GM18873 (cell line): Measurements from ENCODE around the gene GPD1.
"Not testable (repeated sequence)": the region's sequence is repeated elsewhere in the genome, so short reads cannot be mapped to it uniquely, and the experiment has no call there.

Experiments
- ATAC-seq: cut with Tn5 transposase; IDR thresholded peaks from one replicate; pipeline ENCODE4 v1.9.1; 2021; ENCODE audit warnings: mild to moderate bottlenecking, moderate library complexity, moderate number of reproducible peaks; ENCODE audit not compliant: unreplicated experiment, low FRiP score

Gene GPD1

DNA sequence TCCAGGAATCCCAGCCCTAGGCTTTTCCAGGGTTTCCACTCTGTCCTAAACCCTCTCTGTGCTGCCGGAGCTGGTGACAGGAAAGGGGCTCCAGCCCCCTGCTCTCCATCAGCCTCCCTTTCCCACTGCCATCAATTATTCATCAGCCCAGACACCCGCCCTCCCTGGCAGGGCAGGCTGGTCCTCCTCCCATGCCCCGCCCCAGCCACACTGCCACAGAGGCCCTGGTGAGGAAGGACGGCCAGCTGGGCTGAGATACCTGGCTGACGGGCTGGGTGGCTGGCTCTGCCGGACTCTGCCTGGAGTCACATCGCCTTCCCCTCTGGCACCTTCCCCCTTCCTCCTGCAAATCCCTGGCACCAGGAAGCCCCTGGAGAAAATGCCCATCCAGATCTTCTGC, 30.6 kb upstream of the GPD1 start:
- no peak for ATAC-seq

DNA sequence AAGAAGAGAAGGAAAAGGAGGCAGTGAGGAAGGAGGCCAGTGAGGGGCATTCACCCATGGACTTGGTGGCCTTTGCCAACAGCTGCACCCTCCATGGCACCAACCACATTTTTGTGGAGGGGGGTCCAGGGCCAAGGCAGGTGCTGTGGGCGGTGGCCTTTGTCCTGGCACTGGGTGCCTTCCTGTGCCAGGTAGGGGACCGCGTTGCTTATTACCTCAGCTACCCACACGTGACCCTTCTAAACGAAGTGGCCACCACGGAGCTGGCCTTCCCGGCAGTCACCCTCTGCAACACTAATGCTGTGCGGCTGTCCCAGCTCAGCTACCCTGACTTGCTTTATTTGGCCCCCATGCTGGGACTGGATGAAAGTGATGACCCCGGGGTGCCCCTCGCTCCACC, 30.1 kb upstream of the GPD1 start:
- ATAC-seq = no peak

DNA sequence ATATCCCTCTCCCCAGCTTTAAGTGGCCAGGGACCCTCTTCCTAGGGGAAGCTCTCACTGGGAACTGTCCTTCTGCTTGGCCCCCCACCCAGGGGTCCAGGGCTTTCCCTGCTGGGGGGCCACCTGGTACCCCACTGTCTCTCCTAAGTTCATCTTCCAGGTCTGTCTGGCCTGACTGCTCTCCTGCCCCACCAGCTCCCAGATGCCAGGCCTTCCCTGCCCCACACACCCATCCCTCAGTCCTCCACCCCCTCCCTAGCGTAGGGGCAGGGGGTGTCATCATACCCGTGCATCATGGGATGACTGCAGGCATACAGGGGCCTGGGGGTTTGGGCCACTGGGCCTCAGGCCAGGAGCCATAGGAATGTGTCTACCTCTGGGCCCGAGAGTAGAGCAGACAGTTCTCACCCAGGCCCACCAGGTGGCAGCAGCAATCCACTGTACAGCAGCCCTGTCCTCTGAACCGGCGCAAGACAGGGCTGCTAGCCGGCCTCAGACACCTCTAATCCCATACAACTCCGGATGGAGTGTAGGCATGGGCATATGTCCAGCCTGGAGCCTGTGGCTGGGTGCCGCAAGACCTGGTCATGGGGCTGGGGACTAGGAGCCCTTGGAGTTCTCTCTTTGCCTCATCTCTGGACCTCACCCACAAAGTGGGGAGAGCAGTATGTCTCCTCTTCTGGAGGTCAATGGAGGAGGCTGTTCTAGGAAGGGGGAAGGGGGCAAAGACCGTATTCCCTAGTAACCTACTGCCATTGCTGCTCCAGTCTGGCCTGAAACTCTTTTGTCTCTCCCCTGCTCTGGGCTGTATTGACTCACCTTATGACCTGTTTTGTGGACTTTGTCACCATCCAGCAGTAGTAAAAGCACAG, 28.6 kb upstream of the GPD1 start:
- peak; percentile 54 for ATAC-seq

DNA sequence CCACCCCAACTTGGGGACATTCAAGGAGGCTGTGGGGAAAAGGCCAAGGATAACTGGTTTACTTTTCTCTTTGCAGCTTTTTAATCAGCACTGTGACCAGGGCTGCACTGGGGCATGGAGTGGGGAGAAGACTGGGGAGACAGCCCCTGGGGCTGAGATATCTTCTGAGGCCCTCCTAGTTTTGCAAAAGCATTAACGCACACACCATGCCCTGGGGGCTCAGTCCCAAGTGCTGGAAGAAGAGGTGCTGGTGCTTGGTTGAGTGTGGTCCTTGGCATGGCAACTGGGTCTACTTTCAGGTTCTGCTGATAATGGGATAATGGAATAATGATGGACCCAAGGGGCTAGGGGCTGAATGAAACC, 28.0 kb upstream of the GPD1 start:
- no peak for ATAC-seq

DNA sequence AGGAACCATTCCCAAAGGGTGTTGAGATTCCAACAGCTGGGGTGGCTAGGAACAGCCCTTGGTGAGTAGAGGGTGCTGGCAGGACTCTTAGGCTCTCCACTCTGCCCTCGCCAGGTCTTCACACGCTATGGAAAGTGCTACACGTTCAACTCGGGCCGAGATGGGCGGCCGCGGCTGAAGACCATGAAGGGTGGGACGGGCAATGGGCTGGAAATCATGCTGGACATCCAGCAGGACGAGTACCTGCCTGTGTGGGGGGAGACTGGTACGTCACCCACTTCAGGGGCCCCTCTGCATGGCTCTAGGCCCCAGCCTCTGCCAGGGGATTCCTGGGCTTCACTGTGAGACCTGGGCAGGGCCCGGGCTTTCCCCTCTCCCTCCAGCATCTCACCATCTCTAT, 26.7 kb upstream of the GPD1 start:
- no peak for ATAC-seq

DNA sequence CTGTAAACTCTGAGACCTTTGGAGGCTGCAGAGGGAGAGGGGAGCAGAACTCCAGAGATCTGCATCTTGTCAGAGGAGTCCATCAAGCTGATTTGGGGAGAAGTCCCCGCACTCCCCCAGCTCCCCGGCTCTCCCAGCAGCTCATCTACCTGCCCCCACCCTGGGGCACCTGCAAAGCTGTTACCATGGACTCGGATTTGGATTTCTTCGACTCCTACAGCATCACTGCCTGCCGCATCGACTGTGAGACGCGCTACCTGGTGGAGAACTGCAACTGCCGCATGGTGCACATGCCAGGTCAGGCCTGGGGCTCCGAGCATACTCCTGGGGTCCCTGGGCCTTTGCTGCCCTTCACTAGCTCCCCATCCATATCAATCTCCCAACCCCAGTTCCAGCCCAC, 25.5 kb upstream of the GPD1 start:
- ATAC-seq = no peak

DNA sequence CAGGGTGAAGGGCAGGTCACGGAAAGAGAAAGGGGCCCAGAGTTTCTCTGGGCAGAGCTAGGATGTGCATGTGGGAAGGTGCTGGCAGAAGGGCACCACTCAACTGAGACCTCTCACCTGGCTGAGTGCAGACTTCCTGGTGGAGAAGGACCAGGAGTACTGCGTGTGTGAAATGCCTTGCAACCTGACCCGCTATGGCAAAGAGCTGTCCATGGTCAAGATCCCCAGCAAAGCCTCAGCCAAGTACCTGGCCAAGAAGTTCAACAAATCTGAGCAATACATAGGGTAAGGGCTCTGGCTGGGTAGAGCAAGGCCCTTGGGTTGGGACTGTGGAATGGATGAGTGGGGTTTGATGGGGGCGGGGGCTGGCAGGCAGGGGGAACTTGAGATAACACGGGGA, 24.0 kb upstream of the GPD1 start:
- ATAC-seq = no peak

DNA sequence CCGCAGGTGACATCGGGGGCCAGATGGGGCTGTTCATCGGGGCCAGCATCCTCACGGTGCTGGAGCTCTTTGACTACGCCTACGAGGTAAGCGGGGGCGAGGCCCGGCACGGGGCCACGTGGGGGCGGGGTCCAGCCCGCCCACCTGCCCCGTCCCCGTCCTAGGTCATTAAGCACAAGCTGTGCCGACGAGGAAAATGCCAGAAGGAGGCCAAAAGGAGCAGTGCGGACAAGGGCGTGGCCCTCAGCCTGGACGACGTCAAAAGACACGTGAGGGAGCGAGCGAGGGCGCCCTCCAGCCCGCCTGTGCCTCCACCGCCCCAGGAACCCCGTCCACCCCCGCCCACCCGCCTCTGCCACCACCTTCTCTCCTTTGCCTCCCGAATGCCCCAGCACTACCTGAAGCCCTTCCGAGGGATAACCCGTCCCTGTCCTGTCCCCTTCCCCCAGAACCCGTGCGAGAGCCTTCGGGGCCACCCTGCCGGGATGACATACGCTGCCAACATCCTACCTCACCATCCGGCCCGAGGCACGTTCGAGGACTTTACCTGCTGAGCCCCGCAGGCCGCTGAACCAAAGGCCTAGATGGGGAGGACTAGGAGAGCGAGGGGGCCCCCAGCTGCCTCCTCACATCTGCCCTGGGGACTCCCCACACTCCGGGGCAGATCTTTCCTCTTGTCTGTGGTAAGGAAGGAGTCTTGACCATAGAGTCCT, 22.6 kb upstream of the GPD1 start:
- no peak for ATAC-seq

DNA sequence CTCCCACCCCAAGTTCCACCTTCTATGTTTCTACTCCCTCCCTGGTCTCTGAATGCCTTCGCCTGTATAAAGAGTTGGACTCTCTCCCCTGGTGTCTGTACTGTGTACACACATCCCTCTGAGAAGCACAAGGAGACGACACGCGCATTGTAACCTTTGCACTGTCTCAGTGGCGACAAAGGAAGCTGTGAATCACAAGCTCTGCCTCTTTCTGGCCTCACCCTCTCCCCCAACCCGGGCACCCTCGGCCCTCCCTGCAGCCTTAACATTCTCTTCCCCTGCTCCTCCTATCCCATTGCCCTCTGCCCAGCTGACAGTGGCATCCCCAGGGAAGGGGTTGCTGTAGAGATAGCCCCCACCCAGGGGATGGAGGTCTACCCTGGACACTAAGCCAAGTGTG, 21.2 kb upstream of the GPD1 start:
- ATAC-seq = no peak

DNA sequence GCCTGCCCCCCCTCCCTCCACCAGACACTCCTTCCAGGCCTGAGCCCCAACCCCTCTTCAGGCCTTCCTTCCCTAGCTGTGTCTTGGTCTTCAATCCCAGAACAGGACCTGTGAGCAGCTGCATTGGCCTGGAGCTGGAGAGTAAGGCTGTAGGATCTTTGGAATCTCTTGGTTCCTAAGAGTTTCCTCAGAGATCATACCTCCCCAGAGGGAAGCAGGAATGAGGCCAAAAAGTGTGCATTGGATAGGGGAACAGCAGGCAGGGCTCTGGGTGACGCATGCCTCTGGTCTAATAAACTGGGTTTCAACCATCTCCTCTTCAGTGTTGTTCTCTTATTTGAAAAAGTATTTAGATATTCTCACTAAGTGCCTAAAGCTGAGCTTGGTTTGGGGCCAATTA, 20.5 kb upstream of the GPD1 start:
- no peak for ATAC-seq

DNA sequence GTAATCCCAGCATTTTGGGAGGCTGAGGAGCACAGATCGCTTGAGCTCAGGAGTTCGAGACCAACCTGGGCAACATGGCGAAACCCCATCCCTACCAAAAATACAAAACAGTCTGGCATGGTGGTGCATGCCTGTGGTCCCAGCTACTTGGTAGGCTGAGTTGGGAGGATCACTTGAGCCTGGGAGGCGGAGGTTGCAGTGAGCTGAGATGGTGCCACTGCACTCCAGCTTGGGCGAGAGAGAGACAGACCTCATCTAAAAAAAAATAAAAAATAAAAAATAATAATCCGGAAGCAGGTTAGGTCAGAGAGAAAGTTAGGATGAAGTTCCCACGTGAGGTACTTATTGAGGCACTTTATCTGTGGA, 19.4 kb upstream of the GPD1 start:
- not testable (repeated sequence) for ATAC-seq

DNA sequence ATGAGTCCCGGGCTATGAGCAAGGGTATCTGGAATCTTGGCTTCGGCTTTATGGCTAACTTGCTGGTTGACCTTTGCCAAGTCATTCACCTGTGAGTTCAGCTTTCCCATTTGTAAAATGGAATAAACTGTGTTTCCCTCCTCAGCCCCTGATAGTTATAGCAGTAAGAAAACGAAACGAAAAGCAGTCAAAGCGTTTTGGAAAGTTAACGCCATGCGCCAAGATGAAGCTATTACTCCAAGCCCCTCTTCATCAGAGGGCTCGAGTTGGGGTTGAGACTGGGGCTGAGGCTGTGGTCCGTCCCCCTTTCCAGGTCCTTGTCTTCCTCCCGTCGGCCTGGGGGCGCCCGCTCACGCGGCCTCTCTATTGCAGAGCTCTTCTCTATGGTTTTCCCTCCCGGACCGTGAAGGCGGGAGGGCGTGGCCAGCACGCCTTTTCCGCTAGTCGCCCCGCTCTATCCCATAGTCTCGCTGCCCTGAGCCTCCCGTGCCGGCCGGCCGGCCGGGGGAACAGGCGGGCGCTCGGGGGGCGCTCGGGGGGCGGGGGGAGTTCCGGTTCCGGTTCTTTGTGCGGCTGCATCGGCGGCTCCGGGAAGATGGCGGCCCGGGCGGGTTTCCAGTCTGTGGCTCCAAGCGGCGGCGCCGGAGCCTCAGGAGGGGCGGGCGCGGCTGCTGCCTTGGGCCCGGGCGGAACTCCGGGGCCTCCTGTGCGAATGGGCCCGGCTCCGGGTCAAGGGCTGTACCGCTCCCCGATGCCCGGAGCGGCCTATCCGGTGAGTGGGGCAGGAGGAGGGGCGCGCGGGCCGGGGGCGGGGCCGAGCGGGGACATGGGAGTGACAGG, 18.8 kb upstream of the GPD1 start, which contains the start of gene SMARCD1:
Gene SMARCD1 (plus strand): TSS at position 568 of the 840 bp plus-strand sequence. CDS start 28 bp downstream, at position 596.
- ATAC-seq = peak; percentile 67

DNA sequence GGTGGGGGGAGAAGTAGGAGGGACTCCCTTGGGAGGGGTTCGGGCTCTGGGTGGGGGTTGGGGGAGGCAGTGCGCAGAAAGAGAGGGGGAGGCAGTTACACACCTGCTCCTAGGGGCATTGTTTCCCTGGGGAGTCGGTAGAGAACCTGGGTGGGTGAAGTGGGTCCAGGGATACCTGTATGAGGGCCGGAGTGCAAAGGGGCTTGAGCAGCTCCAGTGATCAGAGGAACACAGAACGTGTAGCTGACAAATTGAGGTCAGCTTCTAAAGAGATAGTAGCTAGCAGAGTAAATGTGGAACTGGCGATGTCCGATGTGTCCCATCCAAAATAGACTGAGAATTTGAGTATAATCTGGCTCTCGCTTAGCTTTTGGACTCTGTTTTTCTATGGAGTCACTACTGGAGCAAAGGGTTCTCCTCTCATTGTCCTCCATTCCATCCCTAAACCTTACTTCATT, 18.2 kb upstream of the GPD1 start:
- ATAC-seq = no peak

DNA sequence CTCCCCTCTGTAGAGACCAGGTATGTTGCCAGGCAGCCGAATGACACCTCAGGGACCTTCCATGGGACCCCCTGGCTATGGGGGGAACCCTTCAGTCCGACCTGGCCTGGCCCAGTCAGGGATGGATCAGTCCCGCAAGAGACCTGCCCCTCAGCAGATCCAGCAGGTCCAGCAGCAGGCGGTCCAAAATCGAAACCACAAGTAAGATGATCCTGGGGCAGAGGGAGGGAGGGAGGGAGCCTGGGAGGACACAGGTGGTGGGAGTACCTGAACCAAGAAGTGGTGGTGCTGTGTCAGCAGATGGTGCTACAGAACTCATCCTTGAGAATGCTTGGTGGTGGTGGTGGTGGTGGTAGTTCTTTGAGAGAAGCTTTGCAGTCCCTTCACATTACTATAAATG, 17.7 kb upstream of the GPD1 start:
- no peak for ATAC-seq

DNA sequence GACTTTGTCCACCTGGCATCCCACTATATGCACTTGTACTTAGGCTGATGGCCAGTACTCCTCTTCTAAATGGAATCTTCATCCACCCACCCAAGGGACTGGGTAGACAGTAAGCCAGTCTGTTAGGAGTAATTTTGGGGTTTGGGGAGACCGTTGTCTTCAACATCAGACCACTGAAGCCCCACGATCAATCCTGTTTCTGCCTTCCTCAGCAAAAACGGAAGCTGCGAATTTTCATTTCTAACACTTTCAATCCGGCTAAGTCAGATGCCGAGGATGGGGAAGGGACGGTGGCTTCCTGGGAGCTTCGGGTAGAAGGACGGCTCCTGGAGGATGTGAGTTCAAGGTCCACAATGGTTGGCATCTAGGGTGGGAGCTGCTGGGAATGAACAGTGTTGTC, 16.7 kb upstream of the GPD1 start:
- ATAC-seq = no peak

DNA sequence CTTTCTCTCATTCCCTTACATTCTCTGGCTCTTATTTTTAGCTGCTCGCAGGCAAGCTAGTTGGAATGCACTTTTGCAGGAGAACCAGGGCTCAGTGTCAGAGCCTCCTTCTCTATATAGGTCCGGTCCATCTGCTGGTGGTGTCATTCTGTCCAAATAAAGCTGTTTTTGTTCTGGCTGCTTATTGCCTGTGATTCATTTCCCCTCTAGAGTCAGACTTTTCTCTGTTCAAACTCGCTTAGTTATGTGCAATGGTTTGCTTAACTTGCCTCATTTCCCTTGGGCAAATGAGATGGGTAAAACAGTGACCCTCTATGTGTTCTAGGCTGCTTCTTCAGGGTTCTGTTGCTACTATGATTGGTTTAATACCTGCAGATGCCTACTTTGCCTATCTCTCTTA, 15.8 kb upstream of the GPD1 start:
- ATAC-seq = no peak

DNA sequence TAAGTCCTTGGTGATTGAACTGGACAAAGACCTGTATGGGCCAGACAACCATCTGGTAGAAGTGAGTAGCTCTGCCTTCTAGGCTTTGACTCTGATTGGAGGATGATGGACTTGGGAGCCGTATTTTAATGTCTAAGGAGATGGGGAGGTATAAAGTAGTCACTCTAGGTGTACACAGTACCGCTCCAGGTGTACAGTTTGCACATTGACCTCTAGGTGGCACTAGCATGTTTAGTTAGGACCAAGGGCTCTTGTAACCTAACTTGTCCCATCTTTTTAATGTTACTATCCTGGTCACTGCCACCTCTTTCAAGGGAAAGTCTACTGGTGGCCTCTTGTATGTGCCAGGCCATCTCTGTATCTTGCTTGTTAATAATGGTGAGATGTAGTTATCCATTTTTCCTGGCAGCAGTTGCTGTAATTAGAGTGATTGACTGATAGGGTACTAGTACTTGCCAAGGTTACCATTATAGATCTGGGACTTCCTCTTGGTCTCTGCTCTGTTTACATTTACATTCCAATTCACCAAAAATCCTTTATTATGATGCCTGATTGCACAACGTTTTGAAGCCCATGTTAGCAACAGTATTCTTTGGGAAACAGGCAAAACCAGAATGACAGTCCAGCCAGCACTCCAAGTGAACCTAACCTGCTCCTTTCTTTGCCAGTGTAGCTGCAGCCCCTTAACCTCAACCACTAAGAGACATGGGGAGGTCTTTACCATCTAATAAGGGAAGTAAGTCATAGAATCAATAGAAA, 15.1 kb upstream of the GPD1 start:
- no peak for ATAC-seq

DNA sequence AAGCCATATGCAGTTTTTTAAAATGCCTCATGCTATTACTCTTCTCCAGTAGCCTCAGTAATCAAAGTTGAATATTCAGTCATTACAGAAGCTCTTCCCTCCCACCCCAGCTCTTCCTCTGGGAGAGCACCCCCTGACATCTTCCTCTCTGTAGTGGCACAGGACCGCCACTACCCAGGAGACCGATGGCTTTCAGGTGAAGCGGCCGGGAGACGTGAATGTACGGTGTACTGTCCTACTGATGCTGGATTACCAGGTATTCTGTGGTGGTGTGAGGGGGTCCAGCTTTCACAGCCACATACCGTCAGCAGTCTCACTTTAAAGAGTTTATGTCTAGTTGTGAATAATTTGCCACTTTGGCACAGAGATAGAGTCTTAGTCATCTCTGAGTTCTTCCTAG, 14.1 kb upstream of the GPD1 start:
- ATAC-seq = no peak

DNA sequence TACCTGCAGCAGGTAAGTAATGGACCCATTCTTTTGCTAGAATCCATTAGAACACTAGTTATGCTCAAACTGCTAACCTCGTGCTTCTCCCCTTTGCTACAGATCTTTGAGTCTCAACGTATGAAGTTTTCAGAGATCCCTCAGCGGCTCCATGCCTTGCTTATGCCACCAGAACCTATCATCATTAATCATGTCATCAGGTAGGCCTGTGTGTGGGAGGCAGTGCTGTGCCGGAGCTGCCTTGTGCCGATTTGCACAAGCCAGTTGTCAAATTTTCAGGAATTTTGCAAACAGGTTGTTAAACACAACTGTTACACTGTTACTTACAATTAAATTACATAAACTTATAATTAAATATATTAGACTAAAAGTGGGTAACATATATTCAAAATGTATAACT, 13.4 kb upstream of the GPD1 start:
- no peak for ATAC-seq

DNA sequence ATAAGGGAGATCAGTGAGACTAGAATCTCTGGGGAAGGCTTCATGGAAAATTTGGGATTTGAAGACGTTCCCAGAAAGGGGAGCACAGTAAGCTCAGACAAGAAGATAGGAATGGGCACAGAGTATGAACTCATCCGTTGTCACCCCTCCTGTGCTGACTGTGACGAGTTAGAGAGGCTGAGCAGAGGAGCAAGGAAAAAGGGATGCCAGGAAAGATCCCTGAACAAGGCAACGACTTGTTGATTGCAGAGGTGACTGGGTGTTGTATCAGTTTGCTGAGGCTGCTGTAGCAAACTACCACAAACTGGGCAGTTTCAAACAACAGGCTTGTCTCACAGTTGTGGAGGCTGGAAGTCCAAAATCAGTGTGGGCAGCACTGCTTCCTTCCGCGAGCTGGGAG, 5.9 kb upstream of the GPD1 start:
- no peak for ATAC-seq
